HUES64 (cell line): ENCODE data around the gene CORO2B.

Experiments
- H3K27ac ChIP-seq: 2 replicates; pipeline ENCODE4 v1.7.0; 2013; ENCODE audit warnings: low read depth, low read length, inconsistent platforms
- H3K27me3 ChIP-seq: 2 replicates; pipeline ENCODE4 v1.6.1; 2013; ENCODE audit warnings: mild to moderate bottlenecking, low read length; ENCODE audit not compliant: insufficient read depth
- H3K36me3 ChIP-seq: 2 replicates; pipeline ENCODE4 v1.6.1; 2013; ENCODE audit warnings: mild to moderate bottlenecking, low read length; ENCODE audit not compliant: insufficient read depth
- H3K4me1 ChIP-seq: 2 replicates; pipeline ENCODE4 v1.6.1; 2013; ENCODE audit warnings: mild to moderate bottlenecking, low read length, moderate library complexity; ENCODE audit not compliant: insufficient read depth
- H3K4me3 ChIP-seq: 2 replicates; pipeline ENCODE4 v1.5.1; 2013; ENCODE audit warnings: mild to moderate bottlenecking, low read length, moderate library complexity
- H3K9ac ChIP-seq: 2 replicates; pipeline ENCODE4 v1.6.1; 2013; ENCODE audit warnings: mild to moderate bottlenecking, low read depth, low read length
- H3K9me3 ChIP-seq: 2 replicates; pipeline ENCODE4 v1.6.1; 2013; ENCODE audit warnings: low read depth, low read length; ENCODE audit not compliant: insufficient read depth
- WGBS: fragments of 150-250, 120-280 bp; methylation state at CpG from one replicate; pipeline ENCODE4 v1.1.7; 2013; ENCODE audit warnings: missing lambda C conversion rate; 5-methylcytosine and 5-hydroxymethylcytosine counted together

Gene CORO2B

DNA sequence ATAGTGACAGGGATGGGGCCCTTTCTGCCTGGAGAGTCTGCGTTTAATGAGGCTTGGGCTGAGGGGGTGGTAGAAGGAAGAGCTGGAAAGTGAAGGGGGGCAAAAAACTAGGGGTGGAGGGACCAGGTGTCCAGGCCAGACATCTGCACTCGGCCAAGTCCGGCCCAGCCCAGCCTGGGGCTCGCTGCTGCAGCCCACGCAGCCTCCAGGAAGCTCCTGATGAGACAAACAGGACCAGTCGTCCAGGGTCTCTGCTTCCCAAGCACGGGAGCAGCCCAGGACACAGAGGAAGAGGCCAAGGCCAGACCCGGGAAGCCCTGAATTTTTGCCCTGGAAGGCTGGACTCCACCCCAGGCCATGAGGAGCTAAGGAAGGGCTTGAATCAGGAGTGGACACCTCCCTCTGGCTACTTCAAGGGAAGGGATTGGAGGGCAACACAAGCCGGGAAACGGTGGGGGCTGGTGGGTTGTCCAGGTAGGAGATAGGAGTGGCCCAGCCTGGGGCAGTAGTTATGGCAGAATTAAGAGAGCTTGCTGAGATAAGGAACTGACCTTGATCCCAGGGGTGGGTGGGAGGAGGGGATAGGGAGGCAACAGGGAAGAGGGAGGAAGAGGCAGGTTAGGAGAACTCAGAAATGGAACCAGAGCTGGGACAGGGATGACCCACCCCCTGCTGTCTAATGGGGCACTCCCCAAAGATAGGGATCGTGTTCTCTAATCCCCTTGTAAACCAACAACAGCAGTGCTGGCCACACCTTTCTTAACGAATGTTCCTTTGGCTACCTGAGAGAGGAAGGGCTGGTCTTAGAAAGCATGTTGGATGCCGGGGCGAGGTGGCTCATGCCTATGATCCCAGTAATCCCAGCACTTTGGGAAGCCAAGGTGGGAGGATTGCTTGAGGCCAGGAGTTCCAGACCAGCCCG is 152.4 kb downstream of the CORO2B start:
- Histone ChIP-seq H3K27ac (no peak overlapping the region), H3K4me1 (no peaks in the 10 kb centered on the region), H3K4me3 (no peak overlapping the region), H3K36me3 (no peaks in the 10 kb centered on the region), H3K9me3 (no peaks in the 10 kb centered on the region), H3K9ac (no peak overlapping the region), H3K27me3 (no peaks in the 10 kb centered on the region)
- 69% methylated on average over 15 of the region's 15 CpGs for WGBS

DNA sequence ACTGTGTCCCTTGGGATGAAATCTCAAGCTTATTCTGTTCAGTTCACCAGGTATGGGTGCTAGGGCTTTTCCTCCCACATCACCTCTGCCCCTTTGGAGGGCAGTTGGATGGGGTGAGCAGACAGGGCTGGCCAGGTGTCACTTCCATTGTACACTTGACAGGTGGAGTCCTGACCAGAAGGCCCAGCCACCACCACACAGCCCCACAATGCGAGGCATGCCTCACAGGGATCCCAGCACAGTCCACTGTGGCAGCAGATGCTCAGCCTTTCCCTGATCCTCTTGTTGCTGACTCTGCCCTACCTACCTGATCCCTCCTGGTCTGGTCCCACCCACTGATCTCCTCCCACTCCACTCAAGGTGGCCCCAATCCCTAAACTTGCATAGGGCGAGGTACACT is 153.7 kb downstream of the CORO2B start:
- Histone ChIP-seq H3K9me3 (no peaks in the 10 kb centered on the region), H3K4me3 (no peak overlapping the region), H3K4me1 (no peaks in the 10 kb centered on the region), H3K27me3 (no peaks in the 10 kb centered on the region), H3K27ac (no peak overlapping the region), H3K36me3 (no peaks in the 10 kb centered on the region), H3K9ac (no peak overlapping the region)
- 91% methylated on average over 2 of the region's 2 CpGs for WGBS

DNA sequence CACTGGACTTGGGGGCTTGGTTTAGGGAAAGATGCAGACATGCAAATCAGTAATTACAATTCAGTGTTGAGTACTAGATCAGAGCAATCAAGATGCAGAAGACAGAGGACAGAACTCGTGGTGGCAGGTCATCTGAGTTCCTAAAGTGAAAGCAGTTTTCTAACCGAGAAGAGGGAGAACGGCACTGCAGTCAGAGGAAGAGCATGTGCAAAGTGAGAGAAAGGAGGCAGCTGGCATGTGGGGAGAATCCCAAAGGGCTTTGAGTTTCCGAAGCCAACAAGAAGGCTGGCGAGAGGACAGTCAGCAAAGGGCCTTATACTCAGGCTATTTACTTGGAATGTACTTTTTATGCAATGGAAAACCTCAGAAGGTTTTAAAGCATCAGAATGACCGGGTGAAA is 154.9 kb downstream of the CORO2B start:
- WGBS = 66% methylated on average over 5 of the region's 6 CpGs
- H3K4me3 ChIP-seq = no peak overlapping the region
- no peaks in the 10 kb centered on the region for H3K27me3 ChIP-seq
- H3K4me1 ChIP-seq = no peaks in the 10 kb centered on the region
- no peaks in the 10 kb centered on the region for H3K9me3 ChIP-seq
- H3K9ac ChIP-seq = no peak overlapping the region
- H3K36me3 ChIP-seq = no peaks in the 10 kb centered on the region
- H3K27ac ChIP-seq = no peak overlapping the region

GRCh38 chr15:68734352-68734751 is 155.6 kb downstream of the CORO2B start:
- H3K9ac ChIP-seq = no peak overlapping the region
- no peaks in the 10 kb centered on the region for H3K27me3 ChIP-seq
- no peaks in the 10 kb centered on the region for H3K36me3 ChIP-seq
- no peaks in the 10 kb centered on the region for H3K9me3 ChIP-seq
- no peak overlapping the region for H3K27ac ChIP-seq
- H3K4me1 ChIP-seq = no peaks in the 10 kb centered on the region
- no peak overlapping the region for H3K4me3 ChIP-seq

- Histone ChIP-seq H3K36me3 (no peaks in the 10 kb centered on the region), H3K9ac (no peak overlapping the region), H3K27ac (no peak overlapping the region), H3K27me3 (no peaks in the 10 kb centered on the region), H3K4me1 (no peaks in the 10 kb centered on the region), H3K9me3 (no peaks in the 10 kb centered on the region), H3K4me3 (no peak overlapping the region)
Observed at GRCh38 chr15:68734881-68735280, 156.1 kb downstream of the CORO2B start.

DNA sequence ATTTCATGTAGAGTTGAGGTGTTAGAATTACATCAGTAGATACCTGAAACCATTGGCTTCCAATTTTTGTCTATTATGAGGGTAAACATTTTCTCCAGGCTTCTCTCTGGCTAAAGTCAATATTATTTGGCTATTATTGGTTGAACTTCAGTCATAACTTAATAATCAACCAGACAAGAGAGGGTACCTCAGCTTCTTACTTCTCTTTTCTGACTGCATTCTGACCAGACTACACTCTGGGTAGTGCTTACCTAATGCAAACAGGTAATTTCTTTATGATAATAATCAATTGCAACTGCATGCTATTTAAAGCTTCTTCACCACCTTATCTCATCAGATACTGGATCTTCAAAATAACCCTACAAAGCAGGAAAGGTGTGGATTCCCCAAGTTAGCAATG is 156.8 kb downstream of the CORO2B start:
- H3K9me3 ChIP-seq = no peaks in the 10 kb centered on the region
- H3K4me3 ChIP-seq = no peak overlapping the region
- H3K4me1 ChIP-seq = no peaks in the 10 kb centered on the region
- H3K27ac ChIP-seq = no peak overlapping the region
- no peaks in the 10 kb centered on the region for H3K27me3 ChIP-seq
- H3K36me3 ChIP-seq = no peaks in the 10 kb centered on the region
- no peak overlapping the region for H3K9ac ChIP-seq

DNA sequence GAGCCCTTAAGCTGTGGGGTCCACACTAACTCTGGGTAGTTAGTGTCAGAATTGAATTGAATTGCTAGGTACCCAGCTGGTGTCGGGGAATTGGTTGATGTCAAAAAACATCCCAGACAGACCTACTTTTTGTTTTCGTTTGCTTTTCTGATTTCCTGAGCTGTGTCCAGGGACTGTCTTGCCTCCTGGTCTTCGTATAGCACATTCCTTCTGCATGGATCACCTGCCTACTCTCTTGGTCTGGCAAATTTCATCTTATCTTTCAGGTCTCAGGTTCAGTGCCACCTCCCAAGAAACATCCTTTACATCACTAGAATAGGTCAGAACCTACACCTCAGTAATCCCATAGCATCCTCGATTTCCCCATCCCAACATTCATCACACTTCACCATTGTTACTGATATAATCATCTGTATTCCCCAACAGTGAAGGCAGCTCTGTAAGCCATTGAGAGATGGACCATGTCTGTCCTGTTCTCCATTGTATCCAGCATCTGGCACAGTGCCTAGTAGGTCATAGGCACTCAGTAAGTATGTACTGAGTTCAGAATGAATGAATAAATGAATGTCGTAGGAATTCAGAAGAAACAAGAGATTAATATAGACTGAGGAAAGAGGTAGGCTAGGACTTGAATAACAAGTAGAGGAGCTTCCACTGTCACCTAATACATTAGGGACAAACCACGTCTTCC is 160.7 kb downstream of the CORO2B start:
- no peaks in the 10 kb centered on the region for H3K27me3 ChIP-seq
- no peak overlapping the region for H3K27ac ChIP-seq
- no peak overlapping the region for H3K4me3 ChIP-seq
- no peak overlapping the region for H3K9ac ChIP-seq
- no peaks in the 10 kb centered on the region for H3K9me3 ChIP-seq
- no peaks in the 10 kb centered on the region for H3K36me3 ChIP-seq
- whole genome bisulfite sequencing = 89% methylated on average over 6 of the region's 6 CpGs
- no peaks in the 10 kb centered on the region for H3K4me1 ChIP-seq

DNA sequence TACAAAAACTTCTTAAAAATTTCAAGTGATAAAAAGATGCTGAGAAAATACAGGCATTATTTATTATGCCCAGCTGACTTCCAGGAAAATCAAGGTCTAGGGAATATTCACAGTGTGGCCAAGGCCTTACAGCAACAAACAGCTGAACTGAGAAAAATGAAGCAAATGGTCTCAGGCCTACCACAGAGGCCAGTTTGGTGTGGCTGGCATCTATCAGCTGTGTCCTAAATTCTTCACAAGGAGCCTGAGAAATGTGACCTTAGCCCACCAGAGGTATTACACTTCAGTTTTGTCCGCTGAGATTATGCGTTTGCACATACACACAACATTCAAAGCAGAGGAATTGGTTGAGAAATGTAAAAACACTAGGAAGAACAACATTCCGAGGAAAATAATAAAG is 164.5 kb downstream of the CORO2B start:
- Histone ChIP-seq H3K4me1 (no peaks in the 10 kb centered on the region), H3K27ac (no peak overlapping the region), H3K27me3 (no peaks in the 10 kb centered on the region), H3K9me3 (no peaks in the 10 kb centered on the region), H3K4me3 (no peak overlapping the region), H3K36me3 (no peaks in the 10 kb centered on the region), H3K9ac (no peak overlapping the region)
- WGBS = 94% methylated on average over 3 of the region's 3 CpGs

GRCh38 chr15:68749365-68749764 is 170.6 kb downstream of the CORO2B start:
- H3K9ac ChIP-seq = no peak overlapping the region
- H3K4me1 ChIP-seq = no peaks in the 10 kb centered on the region
- H3K27ac ChIP-seq = no peak overlapping the region
- 89% methylated on average over 7 of the region's 7 CpGs for WGBS
- H3K27me3 ChIP-seq = no peaks in the 10 kb centered on the region
- no peak overlapping the region for H3K4me3 ChIP-seq
- H3K36me3 ChIP-seq = no peaks in the 10 kb centered on the region
- H3K9me3 ChIP-seq = no peaks in the 10 kb centered on the region

GRCh38 chr15:68749793-68750192 is 171.0 kb downstream of the CORO2B start:
- Histone ChIP-seq H3K4me1 (no peaks in the 10 kb centered on the region), H3K9ac (no peak overlapping the region), H3K27me3 (no peaks in the 10 kb centered on the region), H3K27ac (no peak overlapping the region), H3K4me3 (no peak overlapping the region), H3K36me3 (no peaks in the 10 kb centered on the region), H3K9me3 (no peaks in the 10 kb centered on the region)
- WGBS = 85% methylated on average over 2 of the region's 2 CpGs

DNA sequence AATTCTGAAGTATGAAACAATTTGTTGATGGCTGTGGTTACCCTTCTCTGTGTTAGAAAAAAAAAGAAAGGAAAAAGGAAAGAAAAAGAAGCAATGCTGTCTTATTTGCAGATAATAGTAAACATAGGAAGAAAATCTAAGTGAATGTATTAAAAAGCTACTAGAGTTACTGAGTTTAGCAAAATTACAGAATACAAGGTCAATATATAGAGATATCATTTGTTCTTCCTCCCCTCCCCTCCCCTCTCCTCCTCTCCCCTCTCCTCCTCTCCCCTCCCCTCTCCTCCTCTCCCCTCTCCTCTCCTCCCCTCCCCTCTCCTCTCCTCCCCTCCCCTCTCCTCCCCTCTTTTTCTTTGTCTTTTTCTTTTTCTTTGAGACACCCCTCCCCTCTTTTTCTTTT is 172.8 kb downstream of the CORO2B start:
- Histone ChIP-seq H3K4me1 (no peaks in the 10 kb centered on the region), H3K27ac (no peak overlapping the region), H3K9ac (no peak overlapping the region), H3K4me3 (no peak overlapping the region), H3K9me3 (no peaks in the 10 kb centered on the region), H3K36me3 (no peaks in the 10 kb centered on the region), H3K27me3 (no peaks in the 10 kb centered on the region)
